Right atrium auricular region (tissue), 2 donors: ENCODE measurements around the gene KRT25. TPM values are rescaled to one million over a fixed set of nuclear protein-coding genes. Genes with fewer than 3 reads are reported as not detected.

ENCODE experiments used
- DNase-seq: peaks from one replicate; pipeline ENCODE4 v3.0.0-alpha.2; 2019; ENCODE audit warnings: low spot score
- H3K27ac ChIP-seq, 2 donors: fragments of 200-600 bp; sonication (generic); 1 replicate in 1 of 2; 2 replicates in 1 of 2; pipeline ENCODE4 v1.5.1; 2016 to 2019
- H3K27me3 ChIP-seq, 2 donors: fragments of 200-600 bp; sonication (generic); one replicate each; pipeline versions ENCODE4 v1.5.1 to v1.6.0; 2017 to 2019
- H3K36me3 ChIP-seq: fragments of 200-600 bp; sonication (generic); one replicate; pipeline ENCODE4 v1.5.1; 2016
- H3K4me1 ChIP-seq, 2 donors: fragments of 200-600 bp; sonication (generic); one replicate each; pipeline versions ENCODE4 v1.5.1 to v1.6.0; 2017 to 2019
- H3K4me3 ChIP-seq, 2 donors: fragments of 200-600 bp; sonication (generic); 1 replicate in 1 of 2; 2 replicates in 1 of 2; pipeline ENCODE4 v1.5.1; 2017 to 2019; ENCODE audit warnings: mild to moderate bottlenecking in 1 of 2, moderate library complexity in 1 of 2
- H3K9me3 ChIP-seq, 2 donors: fragments of 200-600 bp; sonication (generic); one replicate each; pipeline ENCODE4 v1.5.1; 2019
- CTCF ChIP-seq, 2 donors: fragments of 200-600 bp; sonication (generic); IDR thresholded peaks; one replicate each; pipeline ENCODE4 v1.5.1; 2019; ENCODE audit warnings: antibody characterized with exemption in 2 of 2
- total RNA-seq, 2 donors: library from RNA; depleted of rRNA; stranded (reverse); fragments of >200 nt; gene quantifications; one replicate each; pipeline ENCODE4 v1.1.0, GENCODE V29; 2016

Gene KRT25
- total RNA-seq, 2 donors from 2014 or later, result not detected

GRCh38 chr17:40720899-40721298 is 34.2 kb downstream of the KRT25 start:
- no peaks in the 10 kb centered on the region for H3K9me3 ChIP-seq
- H3K4me1 ChIP-seq, result no peaks in the 10 kb centered on the region
- no peaks in the 10 kb centered on the region for H3K36me3 ChIP-seq
- TF ChIP-seq CTCF (IDR thresholded peaks at IDR 0.05), result no peak
- no peak overlapping the region for H3K27ac ChIP-seq
- no peak for DNase-seq
- H3K27me3 ChIP-seq, result no peaks in the 10 kb centered on the region
- H3K4me3 ChIP-seq, result no peak overlapping the region

- Histone ChIP-seq H3K27ac (no peak overlapping the region), H3K4me1 (no peaks in the 10 kb centered on the region), H3K36me3 (no peaks in the 10 kb centered on the region), H3K27me3 (no peaks in the 10 kb centered on the region), H3K4me3 (no peak overlapping the region), H3K9me3 (no peaks in the 10 kb centered on the region)
- no peak for TF ChIP-seq CTCF (IDR thresholded peaks at IDR 0.05)
- no peak for DNase-seq
These were observed 36.2 kb downstream of the KRT25 start for GRCh38 chr17:40718930-40719329.

GRCh38 chr17:40717776-40718175 is 37.4 kb downstream of the KRT25 start:
- Histone ChIP-seq H3K27ac (no peak overlapping the region), H3K9me3 (no peaks in the 10 kb centered on the region), H3K27me3 (no peaks in the 10 kb centered on the region), H3K4me1 (no peaks in the 10 kb centered on the region), H3K4me3 (no peak overlapping the region), H3K36me3 (no peaks in the 10 kb centered on the region)
- no peak for TF ChIP-seq CTCF (IDR thresholded peaks at IDR 0.05)
- DNase-seq, result no peak

GRCh38 chr17:40714473-40714872 is 40.7 kb downstream of the KRT25 start:
- no peak for TF ChIP-seq CTCF (IDR thresholded peaks at IDR 0.05)
- Histone ChIP-seq H3K4me1 (no peaks in the 10 kb centered on the region), H3K9me3 (no peaks in the 10 kb centered on the region), H3K27ac (no peak overlapping the region), H3K4me3 (no peak overlapping the region), H3K36me3 (no peaks in the 10 kb centered on the region), H3K27me3 (no peaks in the 10 kb centered on the region)
- no peak for DNase-seq

- H3K27me3 ChIP-seq, result no peaks in the 10 kb centered on the region
- H3K4me3 ChIP-seq, result no peak overlapping the region
- H3K4me1 ChIP-seq, result no peaks in the 10 kb centered on the region
- peak; percentile 83 for DNase-seq
- no peak overlapping the region for H3K27ac ChIP-seq
- TF ChIP-seq CTCF (IDR thresholded peaks at IDR 0.05), result no peak
- H3K9me3 ChIP-seq, result no peaks in the 10 kb centered on the region
- no peaks in the 10 kb centered on the region for H3K36me3 ChIP-seq
These were observed 47.4 kb downstream of the KRT25 start for GRCh38 chr17:40707745-40708144.

- Histone ChIP-seq H3K4me1 (no peaks in the 10 kb centered on the region), H3K27ac (no peak overlapping the region), H3K9me3 (no peaks in the 10 kb centered on the region), H3K36me3 (no peaks in the 10 kb centered on the region), H3K4me3 (no peak overlapping the region), H3K27me3 (no peaks in the 10 kb centered on the region)
- DNase-seq, result no peak
- TF ChIP-seq CTCF (IDR thresholded peaks at IDR 0.05), result no peak
These were observed 49.5 kb downstream of the KRT25 start for GRCh38 chr17:40705584-40705983.
